HG02943 (cell line): ENCODE data around the gene OR10H5.
A peak's percentile ranks its signal among the peaks of the same experiment; 100 is the strongest.
"Not testable (repeated sequence)": the region's sequence is repeated elsewhere in the genome, so short reads cannot be mapped to it uniquely, and the experiment has no call there.

Experiments used
- ATAC-seq: cut with Tn5 transposase; IDR thresholded peaks from one replicate; pipeline ENCODE4 v1.9.1; 2021; ENCODE audit warnings: mild to moderate bottlenecking, low read depth, moderate library complexity; ENCODE audit not compliant: unreplicated experiment

OR10H5 gene

DNA sequence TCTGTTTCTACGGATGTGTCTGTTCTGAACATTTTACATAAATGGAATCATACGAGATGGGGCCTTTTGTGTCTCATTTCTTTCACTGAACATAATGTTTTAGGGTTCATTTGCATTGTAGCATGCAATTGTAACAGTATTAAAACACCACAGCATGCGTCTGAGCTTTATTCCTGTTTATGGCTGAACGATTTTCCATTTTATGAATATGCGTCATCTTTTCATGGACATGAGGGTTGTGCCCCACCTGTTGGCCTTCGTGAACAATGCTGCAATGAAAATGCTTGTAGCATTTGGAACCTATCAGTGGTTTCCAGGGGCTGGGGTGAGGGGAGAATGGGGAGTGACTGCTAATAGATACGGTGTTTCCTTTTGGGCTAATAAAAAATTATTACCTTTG, 22.9 kb downstream of the OR10H5 start:
- no peak for ATAC-seq

- no peak for ATAC-seq
Measured at GRCh38 chr19:15811476-15811875, 24.0 kb downstream of the OR10H5 start.

- no peak for ATAC-seq
Measured at GRCh38 chr19:15812060-15812722, 24.7 kb downstream of the OR10H5 start.

- ATAC-seq, result no peak
Measured at GRCh38 chr19:15813916-15814315, 26.5 kb downstream of the OR10H5 start.

- ATAC-seq, result no peak
Measured at GRCh38 chr19:15815306-15815705, 27.8 kb downstream of the OR10H5 start, which contains the start of gene OR10H1. Gene OR10H1, minus strand, starts transcription at chr19:15815664. Its CDS starts 7,627 bp downstream, at chr19:15808037.

GRCh38 chr19:15820646-15821045, 33.2 kb downstream of the OR10H5 start:
- no peak for ATAC-seq

- no peak for ATAC-seq
Measured at GRCh38 chr19:15825753-15826152, 38.3 kb downstream of the OR10H5 start.

- ATAC-seq, result no peak
Measured at GRCh38 chr19:15828121-15828610, 40.7 kb downstream of the OR10H5 start.

GRCh38 chr19:15828611-15829305, 41.3 kb downstream of the OR10H5 start:
- not testable (repeated sequence) for ATAC-seq

GRCh38 chr19:15829306-15829698, 41.8 kb downstream of the OR10H5 start:
- ATAC-seq, result no peak

- no peak for ATAC-seq
Measured at GRCh38 chr19:15829786-15830185, 42.3 kb downstream of the OR10H5 start.

DNA sequence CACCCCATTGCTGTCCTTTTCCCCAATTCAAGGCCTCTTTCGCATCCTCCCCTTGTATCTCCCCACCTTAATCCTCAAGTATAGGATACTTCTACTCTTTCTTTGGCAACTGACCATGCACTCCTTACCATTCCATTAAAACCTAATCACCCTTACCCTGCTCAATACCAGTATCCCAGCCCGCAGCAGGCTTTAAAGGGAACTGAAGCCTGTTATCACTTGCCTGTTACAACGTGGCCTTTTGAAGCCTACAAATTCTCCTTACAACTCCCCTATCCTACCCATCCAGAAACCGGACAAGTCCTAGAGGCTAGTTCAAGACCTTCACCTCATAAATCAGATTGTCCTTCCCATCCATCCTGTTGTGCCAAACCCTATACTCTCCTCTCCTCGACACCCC, 44.2 kb downstream of the OR10H5 start:
- ATAC-seq, result no peak

GRCh38 chr19:15834232-15834631, 46.8 kb downstream of the OR10H5 start:
- not testable (repeated sequence) for ATAC-seq

DNA sequence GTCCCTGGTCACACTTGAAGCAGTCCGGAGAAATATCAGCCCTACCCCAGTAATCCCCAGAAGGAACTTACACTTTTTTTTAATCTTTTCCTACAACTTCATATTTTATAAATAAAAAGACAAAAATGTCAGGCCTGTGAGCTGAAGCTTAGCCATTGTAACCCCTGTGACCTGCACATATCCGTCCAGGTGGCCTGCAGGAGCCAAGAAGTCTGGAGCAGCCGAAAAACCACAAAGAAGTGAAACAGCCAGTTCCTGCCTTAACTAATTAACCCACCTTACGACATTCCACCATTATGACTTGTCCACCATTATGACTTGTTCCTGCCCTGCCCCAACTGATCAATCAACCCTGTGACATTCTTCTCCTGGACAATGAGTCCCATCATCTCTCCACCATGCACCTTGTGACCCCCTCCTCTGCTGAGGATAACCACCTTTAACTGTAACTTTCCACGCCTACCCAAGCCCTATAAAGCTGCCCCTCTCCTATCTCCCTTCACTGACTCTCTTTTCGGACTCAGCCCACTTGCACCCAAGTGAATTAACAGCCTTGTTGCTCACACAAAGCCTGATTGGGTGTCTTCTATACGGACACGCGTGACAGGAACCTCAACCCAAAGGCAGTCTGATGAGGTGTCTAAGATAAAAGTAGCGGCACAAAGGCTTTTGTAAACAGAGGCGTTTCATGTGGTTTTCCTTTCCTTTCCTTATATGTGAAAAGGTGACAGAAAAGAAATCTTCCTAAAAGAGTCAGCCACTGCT, 48.3 kb downstream of the OR10H5 start:
- ATAC-seq, result not testable (repeated sequence)

DNA sequence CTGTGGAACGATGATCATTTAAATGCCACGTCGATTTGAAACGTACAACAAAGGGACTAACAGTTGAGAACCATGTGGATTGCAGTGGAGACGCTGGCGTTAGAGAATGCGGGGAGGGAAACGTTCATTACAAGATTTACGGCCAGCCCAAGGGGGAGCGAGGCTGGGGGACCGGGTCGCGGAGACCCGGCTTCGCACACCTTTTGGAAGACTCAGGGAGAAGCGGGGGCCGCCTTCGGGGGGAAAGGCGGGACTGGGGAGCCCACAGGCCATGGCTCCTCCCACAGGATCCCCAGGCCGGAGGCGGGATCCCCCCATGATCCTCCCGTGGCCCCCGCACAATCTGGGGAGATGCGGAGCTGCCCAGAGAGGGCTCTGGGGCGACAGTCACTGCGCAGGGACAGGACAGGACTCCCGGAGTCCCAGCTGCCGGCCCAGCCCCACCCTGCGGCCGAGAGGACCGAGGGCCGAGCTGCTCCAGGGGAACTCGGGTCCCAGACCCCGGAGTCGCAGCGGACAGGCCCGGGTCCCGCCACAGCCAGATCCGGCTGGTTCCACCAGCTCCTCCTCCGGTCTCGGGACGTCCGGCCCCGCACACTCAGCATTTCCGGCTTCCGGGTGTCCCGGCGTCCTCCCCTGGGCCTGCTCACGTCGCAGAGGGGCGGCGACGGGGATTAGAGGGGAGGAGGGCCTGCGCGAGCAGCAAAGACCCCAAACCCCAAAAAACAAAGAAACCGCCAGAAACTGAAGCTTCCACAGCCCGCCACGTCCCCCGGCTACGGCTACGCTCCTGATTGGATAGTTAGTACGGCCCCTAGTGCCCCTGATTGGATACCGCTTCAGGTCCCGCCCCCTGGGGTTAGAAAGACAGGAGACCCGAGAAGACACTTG, 49.1 kb downstream of the OR10H5 start:
- ATAC-seq, result peak; percentile 94

DNA sequence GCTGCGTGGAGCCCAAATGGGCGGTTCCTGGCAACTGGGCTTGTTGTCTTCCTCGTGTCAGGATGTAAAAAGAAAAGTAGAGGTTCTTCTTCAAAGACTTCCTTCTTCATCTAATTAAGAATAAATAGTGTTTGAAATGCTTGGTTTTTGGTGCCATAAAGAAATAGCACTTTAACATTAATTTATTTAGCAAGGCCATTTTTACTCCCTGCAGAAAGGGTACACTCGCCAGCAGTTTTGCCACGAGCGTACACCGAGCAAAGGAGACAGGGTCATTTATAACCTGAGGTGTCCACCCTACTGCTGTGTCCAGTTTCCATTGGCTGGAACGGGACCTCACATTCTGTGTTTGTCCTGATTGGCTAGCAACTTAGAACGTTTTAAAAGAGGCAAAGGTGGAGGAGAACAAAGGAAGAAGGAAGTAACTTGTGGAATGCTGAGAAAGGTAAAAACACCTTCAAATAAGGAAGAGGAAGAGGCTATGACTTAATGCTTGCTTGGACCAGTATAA, 49.8 kb downstream of the OR10H5 start:
- ATAC-seq, result peak; percentile 16

GRCh38 chr19:15838351-15838750, 50.9 kb downstream of the OR10H5 start:
- ATAC-seq, result no peak

GRCh38 chr19:15839888-15840287, 52.4 kb downstream of the OR10H5 start:
- not testable (repeated sequence) for ATAC-seq

GRCh38 chr19:15840833-15841232, 53.4 kb downstream of the OR10H5 start:
- no peak for ATAC-seq
